K562 (cell line): ENCODE measurements around the gene OXT. TPM values are rescaled to one million over a fixed set of nuclear protein-coding genes. Genes with fewer than 3 reads are reported as not detected.

ENCODE experiments used
- ATAC-seq: fragments of 200-7000 bp; cut with Tn5 transposase; 3 replicates; pipeline ENCODE4 v1.9.1; 2020; ENCODE audit warnings: moderate library complexity
- BruUV-seq: library from RNA; stranded (reverse); fragments of 400-500 nt; replicated peaks from 2 replicates; lab custom pipeline; 2021; lab: Mats Ljungman, UMichigan
- CTCF ChIA-PET: fragments of 300-600 bp; formaldehyde crosslinking; extraction: SDS; loops from one replicate; lab custom pipeline; 2021; ENCODE audit warnings: low intra/inter-chr PET ratio; lab: Yijun Ruan, JAX
- POLR2A ChIA-PET: fragments of 300-600, 350-650 bp; sonication (Branson Sonifier 250); formaldehyde crosslinking; extraction: SDS; loops from one replicate; lab custom pipeline; 2021; ENCODE audit warnings: antibody characterized with exemption, inconsistent platforms; lab: Yijun Ruan, JAX
- DNase-seq, 4 experiments: peaks; one replicate each; pipeline versions ENCODE4 v3.0.0 to v3.0.0-alpha.2; 2011 to 2018; ENCODE audit warnings: low spot score in 3 of 4, mixed read lengths in 3 of 4; ENCODE audit errors: extremely low read depth in 1 of 4
- FAIRE-seq: peaks from 2 replicates; lab custom pipeline; 2011; peaks lifted over from hg19 to GRCh38; lab: Jason Lieb, UNC
- H2AFZ ChIP-seq: 2 replicates; pipeline ENCODE4 v1.6.0; 2011; ENCODE audit warnings: low read depth, low read length, control low read depth, inconsistent platforms
- H3K27ac ChIP-seq: fragments of 200-600 bp; 3 replicates; pipeline ENCODE4 v1.8.0; 2011; ENCODE audit warnings: low read depth, mild to moderate bottlenecking, control low read depth, inconsistent platforms, low read length, moderate library complexity, mixed read lengths; ENCODE audit errors: extremely low read depth
- H3K27me3 ChIP-seq, 2 experiments: fragments of 300-600 bp in 1 of 2; 2 replicates in 1 of 2; 3 replicates in 1 of 2; pipeline versions ENCODE4 v1.6.0 to v1.8.0; 2011; ENCODE audit warnings: inconsistent platforms in 2 of 2, low read length in 2 of 2, mild to moderate bottlenecking in 1 of 2, mixed read lengths in 1 of 2, moderate library complexity in 1 of 2; ENCODE audit not compliant: control insufficient read depth in 2 of 2, insufficient read depth in 2 of 2
- H3K36me3 ChIP-seq: fragments of 300-600 bp; 3 replicates; pipeline ENCODE4 v1.8.0; 2011; ENCODE audit warnings: mild to moderate bottlenecking, low read length, inconsistent platforms; ENCODE audit not compliant: control insufficient read depth, insufficient read depth
- H3K4me1 ChIP-seq, 2 experiments: fragments of 200-600 bp in 1 of 2; replicated peaks in 1 of 2; 2 replicates in 1 of 2; 3 replicates in 1 of 2; pipeline versions ENCODE4 v1.5.1 to v1.8.0; 2011; ENCODE audit warnings: inconsistent platforms in 2 of 2, low read length in 2 of 2, mild to moderate bottlenecking in 1 of 2, mixed read lengths in 1 of 2, moderate library complexity in 1 of 2; ENCODE audit not compliant: control insufficient read depth in 2 of 2, insufficient read depth in 2 of 2
- H3K4me2 ChIP-seq: 2 replicates; pipeline ENCODE4 v1.6.1; 2011; ENCODE audit warnings: low read length, control low read depth, inconsistent platforms, mixed read lengths; ENCODE audit not compliant: insufficient read depth
- H3K4me3 ChIP-seq: fragments of 200-600 bp; sonication (generic), shearing (Covaris generic); 2 replicates; pipeline ENCODE4 v1.5.1; 2016; ENCODE audit warnings: control low read depth, inconsistent platforms
- H3K79me2 ChIP-seq: fragments of 200-600 bp; 3 replicates; pipeline ENCODE4 v1.8.0; 2011; ENCODE audit warnings: low read length, inconsistent platforms; ENCODE audit not compliant: control insufficient read depth, insufficient read depth
- H3K9ac ChIP-seq, 2 experiments: 2 replicates each; pipeline versions ENCODE4 v1.6.0 to v1.6.1; 2011; ENCODE audit warnings: low read depth in 2 of 2, low read length in 2 of 2, control low read depth in 1 of 2, inconsistent platforms in 1 of 2, mild to moderate bottlenecking in 1 of 2, mixed read lengths in 1 of 2; ENCODE audit not compliant: insufficient read depth in 1 of 2
- H3K9me1 ChIP-seq: one replicate; pipeline ENCODE4 v1.6.0; 2011; ENCODE audit warnings: inconsistent platforms, mild to moderate bottlenecking, low read length, moderate library complexity; ENCODE audit not compliant: control insufficient read depth, insufficient read depth
- H3K9me3 ChIP-seq: replicated peaks from 2 replicates; pipeline ENCODE4 v1.5.1; 2011; ENCODE audit warnings: low read depth, low read length, inconsistent platforms; ENCODE audit not compliant: control insufficient read depth, insufficient read depth
- H4K20me1 ChIP-seq: replicated peaks from 2 replicates; pipeline ENCODE4 v1.6.1; 2011; ENCODE audit warnings: low read length, inconsistent platforms, mixed read lengths; ENCODE audit not compliant: control insufficient read depth, insufficient read depth
- HNRNPUL1 ChIP-seq: fragments of 200-400 bp; formaldehyde crosslinking; IDR thresholded peaks from 2 replicates; pipeline ENCODE4 v1.6.1; 2017; ENCODE audit warnings: low read length
- NFIC ChIP-seq: fragments of 450-650 bp; IDR thresholded peaks from 2 replicates; pipeline ENCODE4 v1.6.1; 2017; ENCODE audit warnings: mild to moderate bottlenecking, inconsistent platforms
- PPARD ChIP-seq: fragments of 250-450 bp; sonication (Bioruptor Pico); IDR thresholded peaks from 2 replicates; pipeline ENCODE4 v1.8.0; 2022; ENCODE audit warnings: inconsistent platforms, mild to moderate bottlenecking, moderate library complexity
- PRDM10 ChIP-seq: fragments of 450-650 bp; IDR thresholded peaks from 2 replicates; pipeline ENCODE4 v1.6.1; 2018; ENCODE audit not compliant: partially characterized antibody
- ZNF354B ChIP-seq: fragments of 250-450 bp; sonication (Bioruptor Pico); IDR thresholded peaks from 2 replicates; pipeline ENCODE4 v1.4.0; 2020
- ZNF408 ChIP-seq: fragments of 250-450 bp; sonication (Bioruptor Pico); IDR thresholded peaks from 2 replicates; pipeline ENCODE4 v1.4.0; 2020; ENCODE audit warnings: low read depth, mild to moderate bottlenecking, moderate library complexity
- WGBS: fragments of 100-300 bp; shearing (Covaris generic); methylation state at CpG from one replicate; pipeline ENCODE4 v1.1.6; 2016; ENCODE audit warnings: low coverage, mixed read lengths; ENCODE audit not compliant: insufficient coverage; ENCODE audit errors: missing lambda C conversion rate; 5-methylcytosine and 5-hydroxymethylcytosine counted together
- in situ Hi-C: fragments of 300-500 bp; cut with MboI; formaldehyde crosslinking; loops from 4 replicates; pipeline ENCODE4 v1.15.0; 2018; ENCODE audit warnings: inconsistent platforms, mixed read lengths
- intact Hi-C: fragments of 100-400 bp; cut with micrococcal nuclease; formaldehyde crosslinking; loops from 2 replicates; pipeline ENCODE4 v1.14.2; 2022
- polyA plus RNA-seq, 8 experiments: library from polyadenylated mRNA; depleted of rRNA in 4 of 8; stranded (reverse) in 5 of 8; unstranded in 3 of 8; fragments of >200 nt; fragmentation: Nextera tagmentation in 2 of 8; fragmentation: Illumina TruSeq in 1 of 8; extraction: Ambion mirVana in 2 of 8; extraction: Trizol in 1 of 8; gene quantifications; 2 replicates each; pipeline versions ENCODE4 v1.2.1 to v1.2.3, GENCODE V29; 2011 to 2014; ENCODE audit warnings: inconsistent platforms in 1 of 8, missing spikeins in 1 of 8
- total RNA-seq, 7 experiments: library from RNA; depleted of rRNA in 6 of 7; stranded (reverse); fragments of >200 nt in 6 of 7; fragmentation: Illumina TruSeq in 2 of 7; extraction: Trizol in 2 of 7; gene quantifications; 2 replicates each; pipeline versions ENCODE4 v1.2.1 to v1.2.3, GENCODE V29; 2011 to 2021; ENCODE audit warnings: low replicate concordance in 1 of 7
- TF ChIP-seq, protein P1 (sequence below): fragments of 250-450 bp; sonication (Bioruptor Pico); IDR thresholded peaks from 2 replicates; pipeline ENCODE4 v1.5.0; 2021
- TF ChIP-seq, protein P2 (sequence below): sonication (generic); formaldehyde crosslinking; IDR thresholded peaks from 2 replicates; pipeline ENCODE4 v1.8.0; 2023; ENCODE audit warnings: missing genetic modification reagents, mild to moderate bottlenecking, borderline replicate concordance

OXT gene
- total and polyA plus RNA-seq, 9 of the 15 experiments (the other 6 are each of a cell fraction or from before 2014, with no cell fraction given): not detected

GRCh38 chr20:3109350-3110302, 38.2 kb downstream of the OXT start:
- Histone ChIP-seq H3K9me1 (no peaks in the 10 kb centered on the region), H2AFZ (no peak overlapping the region), H3K9me3 (no peaks in the 10 kb centered on the region), H3K27ac (no peak overlapping the region), H3K4me2 (no peak overlapping the region), H3K9ac (no peak overlapping the region), H3K4me1 (peaks cover 0 to 8% of the 10 kb centered on the region in 2 experiments; a peak in 4 of 5 replicates), H3K27me3 (no peaks in the 10 kb centered on the region), H4K20me1 (peaks cover 3% of the 10 kb centered on the region; the same call in 1 of the 2 replicates), H3K79me2 (no peaks in the 10 kb centered on the region), H3K36me3 (no peaks in the 10 kb centered on the region), H3K4me3 (no peak overlapping the region)
- in situ Hi-C loops (no loop called here), intact Hi-C loops (loop anchor here (5.0 kb wide), 1 partner anchor 42 kb away; no protein-coding TSS in a partner anchor)
- FAIRE-seq (no peak), DNase-seq (no peak), ATAC-seq (no peak)
- no TSS peak for BruUV-seq
- POLR2A ChIA-PET: interaction anchor here (0.6 to 0.7 kb wide), 2 partner anchors 11 to 1222 kb away, joined by 3 to 4 read pairs; no protein-coding TSS in a partner anchor
- WGBS: 82% methylated on average over 8 of the region's 23 CpGs
- CTCF ChIA-PET: no interaction called here
- TF ChIP-seq, protein P1, sequence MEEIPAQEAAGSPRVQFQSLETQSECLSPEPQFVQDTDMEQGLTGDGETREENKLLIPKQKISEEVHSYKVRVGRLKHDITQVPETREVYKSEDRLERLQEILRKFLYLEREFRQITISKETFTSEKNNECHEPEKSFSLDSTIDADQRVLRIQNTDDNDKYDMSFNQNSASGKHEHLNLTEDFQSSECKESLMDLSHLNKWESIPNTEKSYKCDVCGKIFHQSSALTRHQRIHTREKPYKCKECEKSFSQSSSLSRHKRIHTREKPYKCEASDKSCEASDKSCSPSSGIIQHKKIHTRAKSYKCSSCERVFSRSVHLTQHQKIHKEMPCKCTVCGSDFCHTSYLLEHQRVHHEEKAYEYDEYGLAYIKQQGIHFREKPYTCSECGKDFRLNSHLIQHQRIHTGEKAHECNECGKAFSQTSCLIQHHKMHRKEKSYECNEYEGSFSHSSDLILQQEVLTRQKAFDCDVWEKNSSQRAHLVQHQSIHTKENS (CRISPR knock-in tag): no peak
- TF ChIP-seq PPARD (CRISPR knock-in tag): no peak
- TF ChIP-seq ZNF354B (CRISPR knock-in tag): no peak
- TF ChIP-seq ZNF408: no peak
- TF ChIP-seq, protein P2, sequence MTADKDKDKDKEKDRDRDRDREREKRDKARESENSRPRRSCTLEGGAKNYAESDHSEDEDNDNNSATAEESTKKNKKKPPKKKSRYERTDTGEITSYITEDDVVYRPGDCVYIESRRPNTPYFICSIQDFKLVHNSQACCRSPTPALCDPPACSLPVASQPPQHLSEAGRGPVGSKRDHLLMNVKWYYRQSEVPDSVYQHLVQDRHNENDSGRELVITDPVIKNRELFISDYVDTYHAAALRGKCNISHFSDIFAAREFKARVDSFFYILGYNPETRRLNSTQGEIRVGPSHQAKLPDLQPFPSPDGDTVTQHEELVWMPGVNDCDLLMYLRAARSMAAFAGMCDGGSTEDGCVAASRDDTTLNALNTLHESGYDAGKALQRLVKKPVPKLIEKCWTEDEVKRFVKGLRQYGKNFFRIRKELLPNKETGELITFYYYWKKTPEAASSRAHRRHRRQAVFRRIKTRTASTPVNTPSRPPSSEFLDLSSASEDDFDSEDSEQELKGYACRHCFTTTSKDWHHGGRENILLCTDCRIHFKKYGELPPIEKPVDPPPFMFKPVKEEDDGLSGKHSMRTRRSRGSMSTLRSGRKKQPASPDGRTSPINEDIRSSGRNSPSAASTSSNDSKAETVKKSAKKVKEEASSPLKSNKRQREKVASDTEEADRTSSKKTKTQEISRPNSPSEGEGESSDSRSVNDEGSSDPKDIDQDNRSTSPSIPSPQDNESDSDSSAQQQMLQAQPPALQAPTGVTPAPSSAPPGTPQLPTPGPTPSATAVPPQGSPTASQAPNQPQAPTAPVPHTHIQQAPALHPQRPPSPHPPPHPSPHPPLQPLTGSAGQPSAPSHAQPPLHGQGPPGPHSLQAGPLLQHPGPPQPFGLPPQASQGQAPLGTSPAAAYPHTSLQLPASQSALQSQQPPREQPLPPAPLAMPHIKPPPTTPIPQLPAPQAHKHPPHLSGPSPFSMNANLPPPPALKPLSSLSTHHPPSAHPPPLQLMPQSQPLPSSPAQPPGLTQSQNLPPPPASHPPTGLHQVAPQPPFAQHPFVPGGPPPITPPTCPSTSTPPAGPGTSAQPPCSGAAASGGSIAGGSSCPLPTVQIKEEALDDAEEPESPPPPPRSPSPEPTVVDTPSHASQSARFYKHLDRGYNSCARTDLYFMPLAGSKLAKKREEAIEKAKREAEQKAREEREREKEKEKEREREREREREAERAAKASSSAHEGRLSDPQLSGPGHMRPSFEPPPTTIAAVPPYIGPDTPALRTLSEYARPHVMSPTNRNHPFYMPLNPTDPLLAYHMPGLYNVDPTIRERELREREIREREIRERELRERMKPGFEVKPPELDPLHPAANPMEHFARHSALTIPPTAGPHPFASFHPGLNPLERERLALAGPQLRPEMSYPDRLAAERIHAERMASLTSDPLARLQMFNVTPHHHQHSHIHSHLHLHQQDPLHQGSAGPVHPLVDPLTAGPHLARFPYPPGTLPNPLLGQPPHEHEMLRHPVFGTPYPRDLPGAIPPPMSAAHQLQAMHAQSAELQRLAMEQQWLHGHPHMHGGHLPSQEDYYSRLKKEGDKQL (CRISPR knock-in tag): no peak
- no peak for TF ChIP-seq HNRNPUL1
- no peak for TF ChIP-seq NFIC
- TF ChIP-seq PRDM10: no peak
